RKO (cell line): ENCODE measurements around the gene ZNF557.
"Not testable (repeated sequence)": the region's sequence is repeated elsewhere in the genome, so short reads cannot be mapped to it uniquely, and the experiment has no call there.

ENCODE experiments used
- DNase-seq: peaks from one replicate; pipeline ENCODE4 v3.0.0-alpha.2; 2016; ENCODE audit warnings: low spot score

The ZNF557 gene

DNA sequence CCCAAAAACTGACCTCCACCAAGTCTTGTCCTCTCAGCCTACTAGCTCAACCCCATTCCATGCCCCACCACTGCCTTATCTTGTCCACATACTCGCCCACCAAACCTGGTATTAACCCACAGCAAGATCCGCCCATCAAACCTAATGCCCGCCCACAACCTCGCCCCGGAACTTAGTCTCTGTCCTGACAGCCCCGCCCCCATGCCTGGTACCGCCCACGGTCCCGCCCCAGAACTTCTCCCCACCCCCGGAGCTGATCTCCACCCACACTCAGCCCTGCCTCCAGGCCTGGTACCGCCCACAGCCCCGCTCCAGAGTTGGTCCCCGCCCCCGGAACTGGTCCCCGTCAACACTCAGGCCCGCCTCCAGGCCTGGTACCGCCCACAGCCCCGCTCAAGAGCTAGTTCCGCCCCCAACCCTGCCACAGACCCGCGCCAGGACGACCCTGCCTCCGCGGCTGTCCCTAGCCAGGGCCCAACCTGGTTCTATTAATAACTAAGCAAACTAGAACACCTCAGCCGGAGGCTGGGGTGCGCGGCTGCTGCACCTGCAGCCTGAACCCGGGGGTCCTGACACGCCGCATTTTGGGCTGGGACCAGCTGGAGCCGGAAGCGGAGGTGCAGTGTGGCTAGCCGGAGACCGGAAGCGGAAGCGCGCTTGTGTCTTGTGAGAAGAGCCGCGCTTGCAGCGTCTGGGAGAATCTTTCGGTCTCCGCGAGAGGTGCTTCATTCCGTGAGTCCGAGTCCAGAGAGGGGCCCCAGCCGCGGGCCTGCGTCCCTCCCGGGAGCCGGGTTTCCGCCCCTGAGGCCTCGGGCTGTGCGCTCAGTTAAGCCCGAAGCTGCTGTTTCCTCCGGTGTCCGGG lies at the start of gene ZNF557:
Gene ZNF557, plus strand, starts transcription at position 662 of the 862 bp plus-strand sequence. CDS start 5,372 bp downstream, outside the sequence.
- peak; percentile 95 for DNase-seq

DNA sequence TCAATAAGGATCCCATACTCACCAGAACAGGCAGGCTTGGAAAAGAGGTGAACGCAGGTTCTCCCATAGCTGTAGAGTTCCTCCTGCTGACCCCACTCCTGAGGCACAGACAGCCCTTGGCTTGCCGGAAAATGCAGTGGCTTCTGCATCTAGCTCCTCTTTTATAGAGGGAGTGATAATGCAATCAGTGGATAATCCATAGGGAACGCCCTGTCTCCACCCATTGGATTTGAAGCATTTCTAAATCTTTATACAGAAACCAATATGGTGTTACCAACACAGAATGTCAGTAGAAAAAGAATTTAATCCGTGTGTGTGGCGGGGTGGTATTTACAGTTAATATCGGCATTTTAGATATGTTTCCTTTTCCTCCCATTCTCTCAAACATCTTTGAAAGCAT lies 48.2 kb upstream of the ZNF557 start, which contains the start of gene MBD3L2B:
Gene MBD3L2B, minus strand, starts transcription at position 101 of the 400 bp plus-strand sequence. Its CDS starts 34 bp downstream, at position 67.
- not testable (repeated sequence) for DNase-seq

DNA sequence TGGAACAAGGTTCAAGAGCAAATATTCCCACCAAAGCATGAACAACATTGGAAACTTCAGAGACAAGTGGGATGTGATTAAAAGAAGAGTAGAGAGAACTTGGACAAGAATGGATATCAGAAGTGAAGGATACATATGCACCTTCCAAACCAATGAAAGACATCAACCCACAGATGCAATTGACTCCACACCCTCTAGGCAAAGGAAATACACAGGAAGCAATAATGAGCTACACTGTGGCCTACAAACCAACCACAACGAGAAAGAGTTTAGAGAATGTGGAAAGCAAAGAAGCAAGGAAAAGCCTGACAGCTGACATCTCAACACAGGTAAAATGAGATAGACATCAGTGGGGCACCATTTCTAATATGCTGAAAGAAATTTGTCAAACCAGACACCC lies 40.7 kb upstream of the ZNF557 start:
- DNase-seq, result not testable (repeated sequence)

GRCh38 chr19:7030278-7030677 lies 39.2 kb upstream of the ZNF557 start, which contains the start of gene MBD3L5:
MBD3L5 (plus strand) TSS chr19:7030578; CDS start chr19:7030612, 34 bp downstream.
- not testable (repeated sequence) for DNase-seq

DNA sequence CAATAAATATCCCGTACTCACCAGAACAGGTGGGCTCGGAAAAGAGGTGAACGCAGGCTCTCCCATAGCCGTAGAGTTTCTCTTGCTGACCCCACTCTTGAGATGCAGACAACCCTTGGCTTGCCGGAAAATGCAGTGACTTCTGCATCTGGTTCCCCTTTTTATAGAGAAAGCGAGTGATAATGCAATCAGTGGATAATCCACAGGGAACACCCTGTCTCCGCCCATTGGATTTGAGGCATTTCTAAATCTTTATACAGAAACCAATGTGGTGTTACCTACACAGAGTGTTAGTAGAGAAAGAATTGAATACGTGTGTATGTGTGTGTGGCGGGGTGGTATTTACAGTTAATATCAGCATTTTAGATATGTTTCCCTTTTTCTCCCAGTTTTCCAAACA lies 29.4 kb upstream of the ZNF557 start, which contains the start of gene MBD3L4:
Gene MBD3L4, minus strand, starts transcription at position 101 of the 400 bp plus-strand sequence. Its CDS starts 35 bp downstream, at position 66.
- not testable (repeated sequence) for DNase-seq

DNA sequence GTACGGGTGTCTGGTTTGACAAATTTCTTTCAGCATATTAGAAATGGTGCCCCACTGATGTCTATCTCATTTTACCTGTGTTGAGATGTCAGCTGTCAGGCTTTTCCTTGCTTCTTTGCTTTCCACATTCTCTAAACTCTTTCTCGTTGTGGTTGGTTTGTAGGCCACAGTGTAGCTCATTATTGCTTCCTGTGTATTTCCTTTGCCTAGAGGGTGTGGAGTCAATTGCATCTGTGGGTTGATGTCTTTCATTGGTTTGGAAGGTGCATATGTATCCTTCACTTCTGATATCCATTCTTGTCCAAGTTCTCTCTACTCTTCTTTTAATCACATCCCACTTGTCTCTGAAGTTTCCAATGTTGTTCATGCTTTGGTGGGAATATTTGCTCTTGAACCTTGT lies 27.9 kb upstream of the ZNF557 start:
- not testable (repeated sequence) for DNase-seq

DNA sequence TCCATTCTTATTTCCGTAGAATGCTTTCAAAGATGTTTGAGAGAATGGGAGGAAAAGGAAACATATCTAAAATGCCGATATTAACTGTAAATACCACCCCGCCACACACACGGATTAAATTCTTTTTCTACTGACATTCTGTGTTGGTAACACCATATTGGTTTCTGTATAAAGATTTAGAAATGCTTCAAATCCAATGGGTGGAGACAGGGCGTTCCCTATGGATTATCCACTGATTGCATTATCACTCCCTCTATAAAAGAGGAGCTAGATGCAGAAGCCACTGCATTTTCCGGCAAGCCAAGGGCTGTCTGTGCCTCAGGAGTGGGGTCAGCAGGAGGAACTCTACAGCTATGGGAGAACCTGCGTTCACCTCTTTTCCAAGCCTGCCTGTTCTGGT lies 20.5 kb upstream of the ZNF557 start, which contains the start of gene MBD3L2:
Gene MBD3L2, plus strand, starts transcription at position 301 of the 400 bp plus-strand sequence. Its CDS starts 53 bp downstream, at position 354.
- DNase-seq, result not testable (repeated sequence)

DNA sequence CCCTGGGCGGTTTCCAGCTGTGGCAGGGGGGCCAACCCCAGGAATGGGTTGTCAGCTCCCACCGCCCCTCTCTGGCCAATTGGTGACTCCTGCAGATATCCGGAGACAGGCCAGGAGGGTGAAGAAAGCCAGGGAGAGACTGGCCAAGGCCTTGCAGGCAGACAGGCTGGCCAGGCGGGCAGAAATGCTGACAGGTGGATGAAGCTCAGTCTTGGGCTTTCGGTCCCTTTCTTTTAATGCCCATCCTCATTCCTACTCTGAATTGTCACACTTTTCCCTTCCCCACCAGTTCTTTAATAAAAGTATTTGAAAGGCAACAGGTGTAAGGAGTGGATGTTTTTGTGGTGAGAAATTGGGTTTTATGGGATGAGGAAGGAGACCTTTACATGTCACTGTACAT lies 18.1 kb upstream of the ZNF557 start:
- DNase-seq, result not testable (repeated sequence)

GRCh38 chr19:7052896-7053295 lies 16.6 kb upstream of the ZNF557 start:
- not testable (repeated sequence) for DNase-seq

GRCh38 chr19:7054635-7055368 lies 14.7 kb upstream of the ZNF557 start:
- not testable (repeated sequence) for DNase-seq

- not testable (repeated sequence) for DNase-seq
Measured at GRCh38 chr19:7055679-7056078, 13.8 kb upstream of the ZNF557 start.

DNA sequence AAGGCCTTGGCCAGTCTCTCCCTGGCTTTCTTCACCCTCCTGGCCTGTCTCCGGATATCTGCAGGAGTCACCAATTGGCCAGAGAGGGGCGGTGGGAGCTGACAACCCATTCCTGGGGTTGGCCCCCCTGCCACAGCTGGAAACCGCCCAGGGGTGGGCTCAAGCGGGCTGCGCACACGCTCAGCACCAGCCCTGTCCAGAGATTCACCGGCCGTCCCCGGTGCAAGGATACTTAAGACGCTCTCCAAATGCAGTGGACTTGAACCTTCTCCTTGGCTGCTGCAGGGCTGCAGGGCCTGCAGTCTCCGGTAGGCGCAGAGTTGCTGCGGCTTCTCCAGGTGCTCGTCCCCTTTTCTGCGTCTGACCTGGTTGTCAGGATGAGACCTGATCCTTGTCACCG lies 13.1 kb upstream of the ZNF557 start:
- not testable (repeated sequence) for DNase-seq

DNA sequence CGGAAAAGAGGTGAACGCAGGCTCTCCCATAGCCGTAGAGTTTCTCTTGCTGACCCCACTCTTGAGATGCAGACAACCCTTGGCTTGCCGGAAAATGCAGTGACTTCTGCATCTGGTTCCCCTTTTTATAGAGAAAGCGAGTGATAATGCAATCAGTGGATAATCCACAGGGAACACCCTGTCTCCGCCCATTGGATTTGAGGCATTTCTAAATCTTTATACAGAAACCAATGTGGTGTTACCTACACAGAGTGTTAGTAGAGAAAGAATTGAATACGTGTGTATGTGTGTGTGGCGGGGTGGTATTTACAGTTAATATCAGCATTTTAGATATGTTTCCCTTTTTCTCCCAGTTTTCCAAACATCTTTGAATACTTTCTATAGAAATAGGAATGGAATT lies 10.9 kb upstream of the ZNF557 start, which contains the start of gene MBD3L3:
Gene MBD3L3, minus strand, starts transcription at position 101 of the 400 bp plus-strand sequence. Its CDS starts 71 bp downstream, at position 30.
- not testable (repeated sequence) for DNase-seq

GRCh38 chr19:7059977-7060376 lies 9.5 kb upstream of the ZNF557 start:
- DNase-seq, result not testable (repeated sequence)

GRCh38 chr19:7063339-7063738 lies 6.2 kb upstream of the ZNF557 start:
- DNase-seq, result no peak

GRCh38 chr19:7063764-7064418 lies 5.6 kb upstream of the ZNF557 start:
- no peak for DNase-seq

- peak; percentile 37 for DNase-seq
Measured at GRCh38 chr19:7067122-7067521, 2.4 kb upstream of the ZNF557 start.

DNA sequence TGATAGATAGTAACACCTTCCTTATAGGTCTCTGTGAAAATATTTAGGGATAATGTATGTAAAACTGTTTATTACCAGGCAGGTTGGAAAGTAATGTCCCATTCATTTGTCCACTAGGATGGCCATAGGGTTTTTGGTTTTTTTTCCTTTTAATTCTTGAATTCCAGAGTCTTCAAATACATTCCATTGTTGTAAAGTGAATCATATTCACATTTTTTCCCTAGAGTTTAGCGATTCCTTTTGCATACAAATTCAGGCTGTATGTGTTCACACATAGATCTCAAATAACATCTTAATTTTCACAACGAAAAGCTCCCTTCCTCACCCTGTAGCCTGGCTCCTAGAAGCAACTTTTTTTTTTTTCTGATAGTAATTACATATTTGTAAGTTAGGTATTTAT lies 1.8 kb upstream of the ZNF557 start:
- no peak for DNase-seq

DNA sequence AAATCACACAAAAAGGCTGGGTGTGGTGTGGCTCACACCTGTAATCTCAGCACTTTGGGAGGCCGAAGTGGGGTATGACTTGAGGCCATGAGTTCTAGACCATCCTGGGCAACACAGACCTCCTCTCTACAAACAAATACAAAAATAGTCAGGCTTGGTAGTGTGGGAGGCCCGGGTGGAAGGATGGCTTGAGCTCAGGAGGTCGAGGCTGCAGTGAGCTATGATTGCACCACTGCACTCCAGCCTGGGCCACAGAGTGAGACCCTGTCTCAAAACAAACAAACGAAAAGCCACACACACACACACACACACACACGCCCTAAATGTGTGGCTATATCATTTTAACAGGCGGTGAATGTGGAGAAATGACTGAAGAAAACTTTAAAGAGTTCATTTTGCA lies 904 bp upstream of the ZNF557 start:
- DNase-seq, result no peak

DNA sequence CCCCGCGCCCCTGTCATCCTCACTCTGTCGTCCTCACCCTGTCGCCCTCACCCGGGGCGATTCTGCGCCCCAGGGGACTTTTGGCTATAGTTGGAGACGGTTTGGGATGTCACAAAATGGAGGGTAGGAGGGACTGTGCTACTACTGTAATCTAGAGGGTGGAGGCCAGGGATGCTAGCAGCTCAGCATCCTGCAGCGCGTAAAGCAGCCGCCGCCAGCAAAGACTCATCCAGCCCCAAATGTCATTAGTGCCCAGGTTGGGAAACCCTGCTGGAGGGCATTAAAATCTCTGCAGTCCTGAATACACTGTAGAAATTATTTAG lies 362 bp downstream of the ZNF557 start:
- peak; percentile 52 for DNase-seq

DNA sequence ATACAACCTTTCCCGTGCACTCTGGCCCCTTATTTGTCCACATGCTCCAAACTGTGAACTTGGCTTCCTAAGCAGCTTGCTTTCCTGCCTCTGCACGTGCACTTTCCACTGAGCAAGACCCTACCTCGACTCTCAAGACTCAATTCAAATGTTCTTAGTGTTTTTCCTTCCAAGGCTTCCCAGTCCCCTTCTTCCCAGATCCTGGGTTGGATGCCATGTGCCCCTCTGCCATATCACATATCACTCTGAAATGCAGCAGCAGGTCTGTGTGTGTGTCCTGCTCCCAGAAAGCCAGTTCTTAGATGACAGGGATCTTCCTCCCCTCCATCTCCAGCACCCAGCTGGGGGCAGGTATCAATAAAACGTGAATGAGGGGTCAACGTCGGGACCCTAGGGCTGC lies 3.0 kb downstream of the ZNF557 start:
- no peak for DNase-seq
